Right lobe of liver (tissue), 6 donors: Measurements from ENCODE around the gene TTI1. TPM values are rescaled to one million over a fixed set of nuclear protein-coding genes. Genes with fewer than 3 reads are reported as not detected.

Experiments
- ATAC-seq, 4 donors: fragments of 200-7000 bp; cut with Tn5 transposase; one replicate each; pipeline ENCODE4 v1.9.1; 2020; ENCODE audit warnings: mild to moderate bottlenecking in 4 of 4, moderate library complexity in 4 of 4
- DNase-seq, 3 donors: peaks; one replicate each; pipeline ENCODE4 v3.0.0-alpha.2; 2020
- H3K27ac ChIP-seq, 3 donors: fragments of 200-600 bp; one replicate each; pipeline ENCODE4 v1.8.0; 2022
- H3K27me3 ChIP-seq, 2 donors: fragments of 200-600 bp; one replicate each; pipeline ENCODE4 v1.8.0; 2022
- H3K36me3 ChIP-seq, 4 donors: fragments of 200-600 bp; sonication (generic) in 1 of 4; one replicate each; pipeline versions ENCODE4 v1.5.1 to v1.8.0; 2017 to 2022; ENCODE audit warnings: control low read depth in 1 of 4
- H3K4me1 ChIP-seq, 4 donors: fragments of 200-600 bp; sonication (generic) in 1 of 4; one replicate each; pipeline versions ENCODE4 v1.5.1 to v1.8.0; 2017 to 2022; ENCODE audit warnings: control low read depth in 1 of 4
- H3K4me3 ChIP-seq, 3 donors: fragments of 200-600 bp; one replicate each; pipeline ENCODE4 v1.8.0; 2022
- H3K9me3 ChIP-seq, 4 donors: fragments of 200-600 bp; sonication (generic) in 1 of 4; one replicate each; pipeline versions ENCODE4 v1.5.1 to v1.8.0; 2017 to 2022; ENCODE audit warnings: control low read depth in 1 of 4
- POLR2A ChIP-seq: fragments of 450-650 bp; IDR thresholded peaks from one replicate; pipeline ENCODE4 v1.6.1; 2017; ENCODE audit warnings: antibody characterized with exemption, mild to moderate bottlenecking
- WGBS: methylation state at CpG from one replicate; pipeline ENCODE4 v1.1.6; 2018; ENCODE audit warnings: low coverage, low lambda C conversion rate; ENCODE audit not compliant: insufficient coverage; ENCODE audit errors: missing lambda C conversion rate; 5-methylcytosine and 5-hydroxymethylcytosine counted together
- intact Hi-C, 2 donors: fragments of 100-400 bp; cut with DNase I; formaldehyde crosslinking; loops; one replicate each; pipeline versions ENCODE4 v1.11.2 to v1.14.1; 2022
- total RNA-seq, 6 experiments: library from RNA; depleted of rRNA in 2 of 6; stranded (reverse); fragments of >200 nt in 2 of 6; fragmentation: NEBNext Ultra II Directional in 3 of 6; extraction: Animal tissue kit (Norgen Biotek cat#: 25700) in 3 of 6; gene quantifications; one replicate each; pipeline versions ENCODE4 v1.1.0 to v1.2.4, GENCODE V29; 2016 to 2023
- TF ChIP-seq, protein P1 (sequence below), 4 donors: fragments of 200-600 bp in 3 of 4; fragments of 450-650 bp in 1 of 4; IDR thresholded peaks; one replicate each; pipeline versions ENCODE4 v1.5.1 to v1.8.0; 2016 to 2022; ENCODE audit warnings: antibody characterized with exemption in 4 of 4, mild to moderate bottlenecking in 2 of 4
- donor health status: DM: no; HTN: yes; CAD: no.
- donor health status: DM: no; HTN: no; CAD: no.
- donor health status: DM: no; HTN: no; CAD: no.
- donor health status: DM: no; HTN: yes; CAD: no.
- donor health status: DM: no; HTN: yes; CAD: no.

Gene TTI1
- total RNA-seq, 6 experiments from 2014 or later, result 8.6 to 14.3 (median 11.3) TPM

DNA sequence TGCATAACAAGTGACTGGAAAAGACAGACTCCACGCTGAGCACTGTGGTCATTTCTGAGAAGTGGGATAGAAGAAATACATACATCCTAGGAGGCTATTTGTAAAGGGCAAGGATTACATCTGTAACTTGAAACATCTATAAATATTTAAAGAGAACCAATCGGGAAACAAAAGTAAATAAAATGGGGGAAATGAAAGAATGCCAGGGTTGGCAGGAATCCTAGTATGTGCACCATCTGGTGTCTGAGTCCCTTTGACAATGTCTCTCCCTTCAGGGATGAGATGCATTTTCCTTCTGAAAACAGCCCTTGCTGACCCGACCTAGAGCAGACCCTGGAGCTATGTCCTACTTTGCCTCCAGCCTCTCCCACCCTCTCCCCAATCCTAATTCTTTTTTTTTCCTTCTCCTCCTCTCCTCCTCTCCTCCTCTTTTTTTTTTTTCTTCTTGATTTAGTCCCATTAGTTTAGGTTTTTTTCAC, 77.1 kb downstream of the TTI1 start:
- ATAC-seq, result peak in 2 of 4 donors; percentile 23 to 27
- Histone ChIP-seq H3K4me1 (no peaks in the 10 kb centered on the region), H3K36me3 (no peaks in the 10 kb centered on the region), H3K4me3 (no peak overlapping the region), H3K27ac (no peak overlapping the region), H3K9me3 (no peaks in the 10 kb centered on the region), H3K27me3 (no peaks in the 10 kb centered on the region)
- no peak for DNase-seq
- 33% methylated on average over 3 of the region's 3 CpGs for WGBS
- intact Hi-C loops, result no loop called here
- TF ChIP-seq, protein P1, sequence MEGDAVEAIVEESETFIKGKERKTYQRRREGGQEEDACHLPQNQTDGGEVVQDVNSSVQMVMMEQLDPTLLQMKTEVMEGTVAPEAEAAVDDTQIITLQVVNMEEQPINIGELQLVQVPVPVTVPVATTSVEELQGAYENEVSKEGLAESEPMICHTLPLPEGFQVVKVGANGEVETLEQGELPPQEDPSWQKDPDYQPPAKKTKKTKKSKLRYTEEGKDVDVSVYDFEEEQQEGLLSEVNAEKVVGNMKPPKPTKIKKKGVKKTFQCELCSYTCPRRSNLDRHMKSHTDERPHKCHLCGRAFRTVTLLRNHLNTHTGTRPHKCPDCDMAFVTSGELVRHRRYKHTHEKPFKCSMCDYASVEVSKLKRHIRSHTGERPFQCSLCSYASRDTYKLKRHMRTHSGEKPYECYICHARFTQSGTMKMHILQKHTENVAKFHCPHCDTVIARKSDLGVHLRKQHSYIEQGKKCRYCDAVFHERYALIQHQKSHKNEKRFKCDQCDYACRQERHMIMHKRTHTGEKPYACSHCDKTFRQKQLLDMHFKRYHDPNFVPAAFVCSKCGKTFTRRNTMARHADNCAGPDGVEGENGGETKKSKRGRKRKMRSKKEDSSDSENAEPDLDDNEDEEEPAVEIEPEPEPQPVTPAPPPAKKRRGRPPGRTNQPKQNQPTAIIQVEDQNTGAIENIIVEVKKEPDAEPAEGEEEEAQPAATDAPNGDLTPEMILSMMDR (IDR thresholded peaks at IDR 0.05), result no peak
- TF ChIP-seq POLR2A, result no peak

- ATAC-seq (no peak), DNase-seq (no peak)
- H3K27me3 ChIP-seq, result no peaks in the 10 kb centered on the region
- H3K4me1 ChIP-seq, result no peaks in the 10 kb centered on the region
- no peak overlapping the region for H3K27ac ChIP-seq
- no peak overlapping the region for H3K4me3 ChIP-seq
- H3K9me3 ChIP-seq, result no peaks in the 10 kb centered on the region
- intact Hi-C loops, result no loop called here
- 72% methylated on average over 7 of the region's 7 CpGs for WGBS
- TF ChIP-seq, protein P1 (IDR thresholded peaks at IDR 0.05), result no peak
- no peak for TF ChIP-seq POLR2A
- H3K36me3 ChIP-seq, result no peaks in the 10 kb centered on the region
These were observed 77.7 kb downstream of the TTI1 start for GRCh38 chr20:37955511-37955910.

DNA sequence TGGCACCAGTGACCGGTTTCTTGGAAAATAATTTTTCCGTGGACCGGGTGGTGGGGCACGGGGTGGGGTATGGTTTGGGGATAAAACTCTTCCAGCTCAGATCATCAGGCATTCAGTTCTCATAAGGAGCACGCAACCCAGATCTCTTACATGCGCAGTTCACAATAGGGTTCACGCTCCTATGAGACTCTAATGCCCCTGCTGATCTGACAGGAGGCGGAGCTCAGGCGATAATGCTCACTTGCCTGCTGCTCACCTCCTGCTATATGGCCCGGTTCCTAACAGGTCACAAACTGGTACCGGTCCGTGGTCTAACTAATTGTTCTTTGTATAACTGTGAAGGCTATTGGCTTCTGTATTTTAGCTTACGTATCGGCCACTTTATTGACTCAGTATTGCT, 78.6 kb downstream of the TTI1 start:
- Histone ChIP-seq H3K9me3 (no peaks in the 10 kb centered on the region), H3K27me3 (no peaks in the 10 kb centered on the region), H3K4me3 (no peak overlapping the region), H3K4me1 (no peaks in the 10 kb centered on the region), H3K27ac (no peak overlapping the region), H3K36me3 (no peaks in the 10 kb centered on the region)
- ATAC-seq (no peak), DNase-seq (no peak)
- intact Hi-C loops, result no loop called here
- TF ChIP-seq, protein P1 (IDR thresholded peaks at IDR 0.05), result no peak
- TF ChIP-seq POLR2A, result no peak
- WGBS, result 51% methylated on average over 6 of the region's 14 CpGs

GRCh38 chr20:37954190-37954589, 79.1 kb downstream of the TTI1 start:
- no peak for TF ChIP-seq POLR2A
- TF ChIP-seq, protein P1 (IDR thresholded peaks at IDR 0.05), result no peak
- ATAC-seq, result no peak
- intact Hi-C loops, result no loop called here

GRCh38 chr20:37948956-37949355, 84.3 kb downstream of the TTI1 start:
- no peak for ATAC-seq
- no peaks in the 10 kb centered on the region for H3K4me1 ChIP-seq
- WGBS, result 79% methylated on average over 10 of the region's 11 CpGs
- TF ChIP-seq, protein P1 (IDR thresholded peaks at IDR 0.05), result no peak
- TF ChIP-seq POLR2A, result no peak
- H3K36me3 ChIP-seq, result no peaks in the 10 kb centered on the region
- no peaks in the 10 kb centered on the region for H3K27me3 ChIP-seq
- no peaks in the 10 kb centered on the region for H3K9me3 ChIP-seq
- no peak overlapping the region for H3K4me3 ChIP-seq
- no peak overlapping the region for H3K27ac ChIP-seq
- intact Hi-C loops, result no loop called here
- DNase-seq, result no peak

More at GRCh38 chr20:37954190-37954589, 79.1 kb downstream of the TTI1 start:
- Histone ChIP-seq H3K9me3 (no peaks in the 10 kb centered on the region), H3K36me3 (no peaks in the 10 kb centered on the region), H3K27me3 (no peaks in the 10 kb centered on the region), H3K4me1 (no peaks in the 10 kb centered on the region), H3K4me3 (no peak overlapping the region), H3K27ac (no peak overlapping the region)
- WGBS, result 93% methylated on average over 4 of the region's 5 CpGs
- DNase-seq, result no peak
